K562 (cell line): ENCODE data around the gene ART1.
A peak's percentile ranks its signal among the peaks of the same experiment; 100 is the strongest.

Source experiments
- CTCF ChIP-seq, 3 experiments: IDR thresholded peaks in 2 of 3; conservative IDR thresholded peaks in 1 of 3; 2 replicates each; pipeline ENCODE4 v1.5.1; 2011 to 2012; ENCODE audit warnings: low read length in 3 of 3, mild to moderate bottlenecking in 3 of 3, control low read depth in 2 of 3, improper control_type of control experiment in 1 of 3, inconsistent platforms in 1 of 3, low read depth in 1 of 3, mixed read lengths in 1 of 3, moderate library complexity in 1 of 3; ENCODE audit not compliant: insufficient read depth in 2 of 3
- DMBX1 ChIP-seq: fragments of 250-450 bp; sonication (Bioruptor Pico); IDR thresholded peaks from 2 replicates; pipeline ENCODE4 v1.8.0; 2022; ENCODE audit warnings: inconsistent platforms, mild to moderate bottlenecking, moderate library complexity, borderline replicate concordance
- EP300 ChIP-seq: IDR thresholded peaks from 2 replicates; pipeline ENCODE4 v1.6.1; 2012; ENCODE audit warnings: low read length, improper control_type of control experiment
- ETV6 ChIP-seq, 3 experiments: fragments of 150-350 bp in 1 of 3; sonication (generic) in 1 of 3; formaldehyde crosslinking in 1 of 3; IDR thresholded peaks; 2 replicates each; pipeline versions ENCODE4 v1.6.1 to v1.8.0; 2014 to 2022; ENCODE audit warnings: borderline replicate concordance in 2 of 3, low read depth in 2 of 3, antibody characterized with exemption in 1 of 3, low read length in 1 of 3, mild to moderate bottlenecking in 1 of 3, missing genetic modification reagents in 1 of 3
- POLR2AphosphoS5 ChIP-seq: IDR thresholded peaks from 2 replicates; pipeline ENCODE4 v1.6.1; 2011; ENCODE audit warnings: mild to moderate bottlenecking, low read depth, low read length, moderate library complexity; ENCODE audit not compliant: control insufficient read depth, insufficient read depth
- VEZF1 ChIP-seq: fragments of 200-800 bp; sonication (Bioruptor generic); IDR thresholded peaks from 2 replicates; pipeline ENCODE4 v1.6.1; 2017; ENCODE audit warnings: missing genetic modification characterization, missing compliant biosample characterization
- ZC3H4 ChIP-seq: sonication (generic); formaldehyde crosslinking; IDR thresholded peaks from 2 replicates; pipeline ENCODE4 v1.9.0; 2021; ENCODE audit warnings: missing genetic modification reagents, borderline replicate concordance
- ZNF780A ChIP-seq: fragments of 250-450 bp; sonication (Bioruptor Pico); IDR thresholded peaks from 2 replicates; pipeline ENCODE4 v1.5.0; 2021; ENCODE audit warnings: mild to moderate bottlenecking
- TF ChIP-seq, protein P1 (sequence below): sonication (generic); formaldehyde crosslinking; IDR thresholded peaks from 2 replicates; pipeline ENCODE4 v1.9.0; 2022; ENCODE audit warnings: mild to moderate bottlenecking, missing genetic modification reagents

- TF ChIP-seq ETV6 (IDR thresholded peaks at IDR 0.05; ENCODE audit: borderline replicate concordance in 1 of 2, low read depth in 2 of 2, low read length in 1 of 2) (no peak), ETV6 (CRISPR knock-in tag; IDR thresholded peaks at IDR 0.05; ENCODE audit: borderline replicate concordance) (no peak), ZNF780A (CRISPR knock-in tag) (no peak), VEZF1 (CRISPR knock-in tag) (no peak), DMBX1 (CRISPR knock-in tag) (no peak), EP300 (no peak), ZC3H4 (CRISPR knock-in tag) (no peak), POLR2AphosphoS5 (no peak), CTCF (IDR thresholded peaks at IDR 0.05 in 2 of 3, conservative IDR thresholded peaks at IDR 0.05 in 1 of 3; ENCODE audit: insufficient read depth in 2 of 3, low read depth in 1 of 3, low read length in 3 of 3) (0 out of 6 replicates have a peak, but pooled peaks of 1 of the 3 experiments have one; percentile 6)
- TF ChIP-seq, protein P1, sequence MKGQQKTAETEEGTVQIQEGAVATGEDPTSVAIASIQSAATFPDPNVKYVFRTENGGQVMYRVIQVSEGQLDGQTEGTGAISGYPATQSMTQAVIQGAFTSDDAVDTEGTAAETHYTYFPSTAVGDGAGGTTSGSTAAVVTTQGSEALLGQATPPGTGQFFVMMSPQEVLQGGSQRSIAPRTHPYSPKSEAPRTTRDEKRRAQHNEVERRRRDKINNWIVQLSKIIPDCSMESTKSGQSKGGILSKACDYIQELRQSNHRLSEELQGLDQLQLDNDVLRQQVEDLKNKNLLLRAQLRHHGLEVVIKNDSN (CRISPR knock-in tag), result no peak
These were observed 28.9 kb upstream of the ART1 start for GRCh38 chr11:3615998-3616397.
